CD4-positive, alpha-beta T cell treated with Interleukin-15 for 4 hours (primary cell): ENCODE results near the gene METTL16.
"Not testable (repeated sequence)": the region's sequence is repeated elsewhere in the genome, so short reads cannot be mapped to it uniquely, and the experiment has no call there.

ENCODE experiments used
- DNase-seq: peaks from one replicate; pipeline ENCODE4 v3.0.0-alpha.2; 2020; ENCODE audit warnings: low spot score

The METTL16 gene

GRCh38 chr17:2450016-2450650 lies 61.6 kb downstream of the METTL16 start:
- no peak for DNase-seq

DNA sequence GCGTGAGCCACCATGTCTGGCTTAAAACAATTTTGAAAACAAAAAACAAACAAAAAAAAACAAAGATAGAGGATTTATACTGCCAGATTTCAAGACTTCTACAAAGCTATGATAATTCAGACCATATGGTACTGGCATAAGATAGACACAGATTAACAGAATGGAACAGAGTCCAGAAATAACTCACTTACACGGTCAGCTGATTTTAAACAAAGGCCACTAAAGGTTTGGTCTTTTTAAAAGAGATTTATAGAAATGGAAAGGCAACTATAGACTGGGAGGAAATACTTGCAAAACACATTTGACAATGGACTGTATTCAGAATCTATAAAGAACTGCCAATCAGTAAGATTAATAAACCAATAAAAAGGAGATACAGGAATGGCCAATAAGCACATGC lies 62.2 kb downstream of the METTL16 start:
- DNase-seq, result no peak

- DNase-seq, result not testable (repeated sequence)
Measured at GRCh38 chr17:2447479-2447878, 64.2 kb downstream of the METTL16 start.

GRCh38 chr17:2445638-2446037 lies 66.0 kb downstream of the METTL16 start:
- DNase-seq, result no peak

GRCh38 chr17:2444382-2444781 lies 67.3 kb downstream of the METTL16 start:
- no peak for DNase-seq

DNA sequence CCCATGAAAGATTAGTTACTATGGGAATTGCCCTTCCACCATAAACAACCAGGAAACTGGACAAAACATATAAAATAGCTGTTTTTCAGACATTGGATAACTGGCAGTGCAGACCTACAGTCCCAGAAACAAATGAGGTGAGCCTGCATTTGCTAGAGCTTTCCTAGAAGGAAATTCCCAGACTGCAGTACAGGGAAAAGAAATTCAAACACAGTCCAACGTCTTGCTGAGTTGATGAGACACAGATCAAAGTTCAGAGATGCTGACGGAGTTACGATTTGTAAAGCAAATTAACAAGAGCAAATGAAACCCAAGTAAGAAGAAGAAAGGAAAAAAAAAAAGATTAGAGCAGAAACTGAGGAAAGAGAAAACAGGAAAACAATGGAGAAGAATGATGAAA lies 69.5 kb downstream of the METTL16 start:
- DNase-seq, result no peak

GRCh38 chr17:2440930-2441329 lies 70.8 kb downstream of the METTL16 start:
- no peak for DNase-seq

GRCh38 chr17:2439997-2440396 lies 71.7 kb downstream of the METTL16 start:
- not testable (repeated sequence) for DNase-seq

DNA sequence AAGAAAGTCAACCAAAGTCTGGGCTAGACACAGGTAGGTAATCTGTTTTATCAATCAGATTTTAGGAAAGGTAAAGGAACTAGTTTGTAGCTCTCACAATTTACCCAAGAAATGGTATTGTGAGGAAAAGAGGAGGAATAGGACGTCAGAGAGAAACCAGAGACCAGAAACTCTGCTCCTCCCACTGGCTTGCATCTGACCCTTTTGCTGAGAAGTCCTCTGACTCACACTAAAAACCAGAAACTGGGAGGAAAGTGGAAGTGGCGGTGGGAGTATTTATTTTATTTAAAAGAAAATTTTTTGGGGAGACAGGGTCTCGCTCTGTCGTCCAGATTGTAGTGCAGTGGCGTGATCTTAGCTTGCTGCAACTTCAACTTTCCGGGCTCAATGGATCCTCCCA lies 72.9 kb downstream of the METTL16 start:
- DNase-seq, result no peak

GRCh38 chr17:2436316-2436905 lies 75.3 kb downstream of the METTL16 start:
- no peak for DNase-seq

DNA sequence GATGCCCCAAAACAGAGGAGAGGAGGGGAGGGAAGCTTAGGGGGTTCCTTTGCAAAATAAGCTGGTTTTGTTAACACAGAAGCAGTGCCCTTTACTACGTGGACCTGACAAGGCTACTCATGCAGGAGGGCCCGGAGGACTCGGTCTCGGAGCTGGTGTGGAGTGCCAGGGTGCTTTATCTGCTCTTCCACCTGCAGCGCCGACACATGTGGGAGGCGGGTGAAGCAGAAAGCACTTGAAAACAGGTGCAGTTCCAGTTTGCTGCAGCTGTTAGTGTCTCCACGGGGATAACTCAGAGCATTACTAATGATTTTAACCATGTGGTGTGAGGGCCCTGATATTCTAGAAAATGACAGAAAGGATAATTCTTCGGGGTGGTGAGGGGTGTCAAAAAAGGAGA lies 75.8 kb downstream of the METTL16 start:
- DNase-seq, result no peak

DNA sequence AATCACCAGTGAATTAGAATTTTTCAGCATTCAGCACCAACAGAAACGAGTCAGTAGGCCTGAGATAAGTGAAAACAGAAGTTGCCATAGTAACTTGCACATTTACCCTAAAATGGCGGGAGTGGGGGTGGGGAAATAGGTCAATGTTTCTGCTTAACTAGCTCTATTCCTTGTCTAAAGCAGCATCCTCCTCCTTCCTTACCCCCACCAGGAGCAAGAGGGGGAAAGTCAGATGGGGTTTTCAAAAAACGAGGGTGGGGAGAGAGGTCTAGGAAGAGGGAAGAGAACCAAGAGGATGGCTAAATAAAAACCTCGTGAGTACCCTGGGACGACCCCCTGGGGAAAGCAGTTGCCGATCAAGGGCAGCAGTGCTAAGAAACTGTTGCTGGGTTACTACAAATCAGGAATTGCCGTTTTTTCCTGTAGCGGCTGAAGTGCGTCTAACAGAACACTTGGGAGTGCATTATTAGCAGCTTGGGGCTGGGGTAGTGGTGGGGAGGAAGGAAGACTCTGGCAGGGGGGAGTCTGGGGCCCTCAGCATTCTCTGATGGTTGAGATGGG lies 76.4 kb downstream of the METTL16 start:
- no peak for DNase-seq

- no peak for DNase-seq
Measured at GRCh38 chr17:2433696-2434095, 78.0 kb downstream of the METTL16 start.

GRCh38 chr17:2427910-2428309 lies 83.8 kb downstream of the METTL16 start:
- no peak for DNase-seq

GRCh38 chr17:2427215-2427614 lies 84.5 kb downstream of the METTL16 start:
- DNase-seq, result no peak

DNA sequence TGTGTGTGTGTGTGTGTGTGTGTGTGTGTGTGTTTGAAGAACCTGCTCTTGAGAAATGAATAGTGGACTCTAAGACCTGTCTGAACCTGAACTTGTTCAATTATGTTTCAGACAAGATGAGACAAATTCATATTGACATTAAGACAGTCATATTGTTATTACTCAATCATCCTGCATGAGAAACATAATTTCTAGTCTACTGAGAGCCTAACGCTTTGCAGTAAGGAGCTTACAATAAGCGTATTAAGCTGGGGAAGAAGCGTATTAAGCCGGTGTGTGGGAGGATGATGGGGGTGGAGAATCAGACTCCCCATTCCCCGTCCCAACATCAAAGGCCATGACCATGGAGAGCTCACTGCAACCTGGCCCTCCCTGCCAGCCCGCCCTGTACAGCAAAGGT lies 88.4 kb downstream of the METTL16 start:
- no peak for DNase-seq

- no peak for DNase-seq
Measured at GRCh38 chr17:2421315-2422147, 90.2 kb downstream of the METTL16 start.

- DNase-seq, result no peak
Measured at GRCh38 chr17:2420176-2420575, 91.5 kb downstream of the METTL16 start.

- no peak for DNase-seq
Measured at GRCh38 chr17:2419486-2419885, 92.2 kb downstream of the METTL16 start.

DNA sequence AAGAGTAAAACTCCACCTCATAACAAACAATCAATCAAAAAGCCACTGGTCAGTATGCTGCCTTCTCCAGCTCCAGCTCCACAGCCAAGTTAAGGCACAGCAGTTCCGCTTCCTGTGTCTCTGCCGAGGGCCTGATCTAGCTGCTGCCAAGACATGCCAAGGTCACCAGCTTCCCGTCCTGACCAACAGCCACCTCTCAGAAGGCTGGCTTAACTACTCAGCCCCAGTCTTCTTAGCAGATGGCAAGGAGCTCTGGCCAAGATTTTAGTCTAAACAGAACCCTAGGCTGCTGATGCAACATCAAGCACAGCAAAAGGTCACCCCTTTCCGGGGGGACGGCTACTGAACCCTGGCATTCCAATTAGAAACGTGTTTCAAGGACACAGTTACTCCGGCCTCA lies 93.1 kb downstream of the METTL16 start:
- no peak for DNase-seq

DNA sequence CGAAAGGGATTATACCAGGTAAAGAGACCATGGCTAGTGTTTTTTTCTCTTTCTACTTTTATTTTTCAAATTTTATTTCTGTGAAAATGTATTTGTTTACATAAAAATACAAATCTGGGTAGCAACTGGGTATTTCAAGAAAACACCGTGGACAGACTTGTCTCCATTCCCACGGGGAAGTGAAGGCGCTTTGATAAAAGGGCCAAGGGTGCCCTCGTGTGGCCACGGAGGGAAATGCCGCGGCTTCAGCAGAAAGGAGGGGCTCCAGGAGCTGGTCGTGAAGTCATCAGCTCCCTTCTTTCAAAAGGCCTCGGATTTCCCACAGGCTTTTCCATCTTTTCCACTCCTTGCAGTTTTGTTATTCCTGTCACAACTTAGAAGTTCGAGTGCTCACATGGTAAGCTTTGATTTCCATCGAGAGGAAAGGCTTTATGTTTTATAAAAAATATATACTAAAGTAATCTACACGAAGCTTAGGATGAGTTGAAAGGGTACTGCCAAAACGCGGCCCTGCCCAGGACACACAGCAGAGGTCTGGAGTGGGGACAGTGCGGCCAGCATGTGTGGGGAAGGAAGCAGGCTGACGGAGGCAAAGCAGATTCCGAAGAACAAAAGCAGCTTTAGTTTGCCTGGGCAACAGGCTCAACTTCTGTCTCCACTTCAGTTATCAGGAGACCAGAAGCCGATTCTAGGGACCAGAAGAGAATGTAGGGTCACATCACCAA lies 95.5 kb downstream of the METTL16 start:
- DNase-seq, result peak; percentile 89

- no peak for DNase-seq
Measured at GRCh38 chr17:2415081-2415480, 96.6 kb downstream of the METTL16 start.
